Tibial nerve (tissue), 4 donors: Measurements from ENCODE around the gene ELMO1. TPM values are rescaled to one million over a fixed set of nuclear protein-coding genes. Genes with fewer than 3 reads are reported as not detected.

Experiments
- DNase-seq, 2 donors: peaks; one replicate each; pipeline ENCODE4 v3.0.0-alpha.2; 2019; ENCODE audit warnings: low spot score in 2 of 2
- H3K27ac ChIP-seq, 4 donors: fragments of 200-600 bp; sonication (generic) in 3 of 4; one replicate each; pipeline ENCODE4 v1.5.1; 2017 to 2019; ENCODE audit warnings: mild to moderate bottlenecking in 1 of 4
- H3K27me3 ChIP-seq, 2 donors: fragments of 200-600 bp; sonication (generic) in 1 of 2; one replicate each; pipeline versions ENCODE4 v1.5.1 to v1.6.0; 2017 to 2019
- H3K36me3 ChIP-seq, 3 donors: fragments of 200-600 bp; sonication (generic); one replicate each; pipeline ENCODE4 v1.5.1; 2018 to 2019
- H3K4me1 ChIP-seq, 4 donors: fragments of 200-600 bp; sonication (generic) in 3 of 4; one replicate each; pipeline ENCODE4 v1.5.1; 2017 to 2019
- H3K4me3 ChIP-seq, 4 donors: fragments of 200-600 bp; sonication (generic) in 3 of 4; one replicate each; pipeline ENCODE4 v1.5.1; 2017 to 2019; ENCODE audit warnings: mild to moderate bottlenecking in 1 of 4, moderate library complexity in 1 of 4
- H3K9me3 ChIP-seq, 4 donors: fragments of 200-600 bp; sonication (generic) in 3 of 4; one replicate each; pipeline ENCODE4 v1.5.1; 2017 to 2019
- EP300 ChIP-seq, 2 donors: sonication (generic); formaldehyde crosslinking; IDR thresholded peaks; one replicate each; pipeline ENCODE4 v1.6.1; 2017; ENCODE audit warnings: antibody characterized with exemption in 2 of 2, mild to moderate bottlenecking in 1 of 2
- POLR2A ChIP-seq, 2 donors: fragments of 450-650 bp; IDR thresholded peaks; one replicate each; pipeline ENCODE4 v1.6.1; 2017; ENCODE audit warnings: antibody characterized with exemption in 2 of 2, mild to moderate bottlenecking in 2 of 2, moderate library complexity in 2 of 2
- WGBS, 2 donors: methylation state at CpG; one replicate each; pipeline ENCODE4 v1.1.5; 2018; 5-methylcytosine and 5-hydroxymethylcytosine counted together
- total RNA-seq, 4 donors: library from RNA; depleted of rRNA; stranded (reverse); fragments of >200 nt; gene quantifications; one replicate each; pipeline ENCODE4 v1.1.0, GENCODE V29; 2016
- TF ChIP-seq, protein P1 (sequence below), 5 experiments: fragments of 200-600 bp in 3 of 5; fragments of 450-650 bp in 2 of 5; sonication (generic) in 3 of 5; IDR thresholded peaks; one replicate each; pipeline ENCODE4 v1.5.1; 2016 to 2019; ENCODE audit warnings: antibody characterized with exemption in 5 of 5, mild to moderate bottlenecking in 3 of 5, moderate library complexity in 2 of 5

ELMO1 gene
- total RNA-seq, 4 donors from 2014 or later, result 196 to 328 (median 268) TPM

DNA sequence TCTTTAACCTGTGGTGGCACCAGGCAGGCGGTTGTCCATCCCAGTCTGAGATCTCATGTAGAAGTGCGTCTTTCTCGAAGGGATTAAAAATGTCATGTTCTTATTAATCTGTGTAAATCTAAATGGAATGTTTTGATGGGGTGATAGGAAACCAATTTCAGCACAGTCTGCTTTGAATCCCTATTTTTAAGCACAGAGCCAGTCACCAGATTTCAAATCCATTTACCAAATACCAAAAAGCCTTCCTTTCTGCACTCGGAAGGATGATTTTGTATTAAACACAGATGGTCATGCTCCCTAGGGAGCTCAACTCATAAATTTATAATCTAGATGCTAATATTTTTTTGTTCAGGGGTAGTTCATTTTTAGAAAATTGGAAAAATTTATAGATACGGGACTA, 563.8 kb downstream of the ELMO1 start:
- Histone ChIP-seq H3K9me3 (no peaks in the 10 kb centered on the region), H3K27ac (no peak overlapping the region), H3K27me3 (no peaks in the 10 kb centered on the region), H3K4me1 (no peaks in the 10 kb centered on the region), H3K36me3 (peaks cover 0 to 49% (median 0%) of the 10 kb centered on the region in 3 donors), H3K4me3 (no peak overlapping the region)
- 69 to 80% methylated on average over 5 of the region's 5 CpGs for WGBS, 2 donors
- TF ChIP-seq, protein P1, sequence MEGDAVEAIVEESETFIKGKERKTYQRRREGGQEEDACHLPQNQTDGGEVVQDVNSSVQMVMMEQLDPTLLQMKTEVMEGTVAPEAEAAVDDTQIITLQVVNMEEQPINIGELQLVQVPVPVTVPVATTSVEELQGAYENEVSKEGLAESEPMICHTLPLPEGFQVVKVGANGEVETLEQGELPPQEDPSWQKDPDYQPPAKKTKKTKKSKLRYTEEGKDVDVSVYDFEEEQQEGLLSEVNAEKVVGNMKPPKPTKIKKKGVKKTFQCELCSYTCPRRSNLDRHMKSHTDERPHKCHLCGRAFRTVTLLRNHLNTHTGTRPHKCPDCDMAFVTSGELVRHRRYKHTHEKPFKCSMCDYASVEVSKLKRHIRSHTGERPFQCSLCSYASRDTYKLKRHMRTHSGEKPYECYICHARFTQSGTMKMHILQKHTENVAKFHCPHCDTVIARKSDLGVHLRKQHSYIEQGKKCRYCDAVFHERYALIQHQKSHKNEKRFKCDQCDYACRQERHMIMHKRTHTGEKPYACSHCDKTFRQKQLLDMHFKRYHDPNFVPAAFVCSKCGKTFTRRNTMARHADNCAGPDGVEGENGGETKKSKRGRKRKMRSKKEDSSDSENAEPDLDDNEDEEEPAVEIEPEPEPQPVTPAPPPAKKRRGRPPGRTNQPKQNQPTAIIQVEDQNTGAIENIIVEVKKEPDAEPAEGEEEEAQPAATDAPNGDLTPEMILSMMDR (IDR thresholded peaks at IDR 0.05), result no peak
- no peak for TF ChIP-seq POLR2A (IDR thresholded peaks at IDR 0.05)
- TF ChIP-seq EP300 (IDR thresholded peaks at IDR 0.05), result no peak
- DNase-seq, result no peak

DNA sequence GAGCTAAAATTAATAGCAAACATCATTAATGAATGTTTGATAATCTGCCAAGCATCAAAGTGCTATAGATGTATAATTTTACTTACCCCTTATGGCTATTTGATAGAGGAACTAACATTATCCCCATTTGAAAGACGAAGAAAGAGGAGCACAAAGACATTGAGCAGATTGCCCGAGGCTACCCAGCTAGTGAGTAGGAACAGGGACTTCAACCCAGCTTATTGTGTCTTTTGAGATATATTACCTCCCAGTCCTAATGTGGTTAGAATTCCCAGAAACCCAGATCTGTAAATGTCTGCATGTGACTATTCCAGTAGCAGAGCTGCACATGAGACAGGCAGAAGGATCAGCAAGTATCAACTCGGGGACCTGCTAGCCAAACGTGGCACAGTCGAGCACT, 564.3 kb downstream of the ELMO1 start:
- H3K9me3 ChIP-seq, result no peaks in the 10 kb centered on the region
- no peaks in the 10 kb centered on the region for H3K27me3 ChIP-seq
- peaks cover 0 to 53% (median 0%) of the 10 kb centered on the region in 3 donors for H3K36me3 ChIP-seq
- H3K27ac ChIP-seq, result no peak overlapping the region
- TF ChIP-seq POLR2A (IDR thresholded peaks at IDR 0.05), result no peak
- TF ChIP-seq, protein P1 (IDR thresholded peaks at IDR 0.05), result no peak
- TF ChIP-seq EP300 (IDR thresholded peaks at IDR 0.05), result no peak
- DNase-seq, result no peak
- 74 to 79% methylated on average over 5 of the region's 5 CpGs for WGBS, 2 donors
- H3K4me1 ChIP-seq, result no peaks in the 10 kb centered on the region
- H3K4me3 ChIP-seq, result no peak overlapping the region

DNA sequence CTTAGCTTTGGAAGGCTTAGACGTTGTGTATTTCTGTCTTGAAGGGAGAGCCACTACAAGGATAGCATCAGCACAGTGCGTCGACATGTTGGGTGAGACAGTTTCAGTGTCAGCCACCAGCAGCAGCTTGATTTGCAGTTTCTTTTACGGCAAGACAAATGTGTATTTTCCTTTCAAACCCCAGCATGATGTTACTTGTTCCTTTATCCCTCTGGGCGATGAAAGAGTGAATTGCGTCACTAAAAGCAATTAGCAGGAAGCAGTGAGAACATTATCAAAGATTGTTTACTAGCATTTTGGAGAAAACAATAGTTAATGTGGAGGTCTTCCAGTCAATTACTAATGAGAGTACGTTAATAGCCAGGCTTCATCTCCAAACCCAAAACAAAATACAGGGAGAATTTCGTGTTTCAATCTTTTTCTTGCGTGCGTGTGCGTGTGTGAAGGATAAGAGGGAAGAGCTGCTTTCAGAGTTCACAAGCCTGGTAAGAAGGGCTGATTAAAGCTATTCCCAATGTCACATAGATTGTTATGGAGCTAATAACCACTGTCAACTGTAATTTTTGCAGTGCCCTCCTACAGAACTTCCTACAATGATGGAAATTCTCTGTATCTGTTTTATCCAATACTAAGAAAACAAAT, 567.3 kb downstream of the ELMO1 start:
- H3K27ac ChIP-seq, result peak overlapping the region in 1 of 4 donors; percentile 2
- WGBS, 2 donors, result 65 to 67% methylated on average over 11 of the region's 11 CpGs
- H3K9me3 ChIP-seq, result no peaks in the 10 kb centered on the region
- TF ChIP-seq POLR2A (IDR thresholded peaks at IDR 0.05) (no peak), EP300 (IDR thresholded peaks at IDR 0.05) (no peak)
- TF ChIP-seq, protein P1 (IDR thresholded peaks at IDR 0.05), result no peak
- H3K4me3 ChIP-seq, result no peak overlapping the region
- H3K27me3 ChIP-seq, result no peaks in the 10 kb centered on the region
- DNase-seq, result no peak
- peaks cover 0 to 56% (median 0%) of the 10 kb centered on the region in 3 donors for H3K36me3 ChIP-seq
- no peaks in the 10 kb centered on the region for H3K4me1 ChIP-seq

DNA sequence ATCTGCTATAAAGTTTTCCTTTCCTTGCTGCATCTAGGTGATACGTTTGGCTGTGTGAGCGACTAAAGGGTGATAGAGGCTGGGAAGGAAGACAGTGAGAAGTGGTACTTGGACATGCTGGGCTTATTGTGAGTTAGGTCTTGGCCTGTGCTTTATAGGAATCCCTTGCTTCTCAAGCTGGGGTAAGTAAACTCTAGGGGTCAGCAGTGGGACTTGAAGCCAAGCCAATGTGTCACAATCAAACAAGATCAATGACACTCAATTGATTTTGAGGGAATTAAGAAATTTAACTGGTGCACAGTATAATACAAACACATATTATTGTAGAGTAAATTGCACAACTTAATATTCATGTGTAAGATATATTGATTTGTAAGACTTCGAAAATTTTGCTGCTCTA, 568.6 kb downstream of the ELMO1 start:
- H3K27ac ChIP-seq, result no peak overlapping the region
- no peak for TF ChIP-seq EP300 (IDR thresholded peaks at IDR 0.05)
- TF ChIP-seq POLR2A (IDR thresholded peaks at IDR 0.05), result no peak
- TF ChIP-seq, protein P1 (IDR thresholded peaks at IDR 0.05), result no peak
- no peaks in the 10 kb centered on the region for H3K4me1 ChIP-seq
- H3K4me3 ChIP-seq, result no peak overlapping the region
- H3K9me3 ChIP-seq, result no peaks in the 10 kb centered on the region
- whole genome bisulfite sequencing, 2 donors, result 82 to 96% methylated on average over 3 of the region's 3 CpGs
- H3K27me3 ChIP-seq, result no peaks in the 10 kb centered on the region
- peaks cover 0 to 57% (median 0%) of the 10 kb centered on the region in 3 donors for H3K36me3 ChIP-seq
- no peak for DNase-seq

DNA sequence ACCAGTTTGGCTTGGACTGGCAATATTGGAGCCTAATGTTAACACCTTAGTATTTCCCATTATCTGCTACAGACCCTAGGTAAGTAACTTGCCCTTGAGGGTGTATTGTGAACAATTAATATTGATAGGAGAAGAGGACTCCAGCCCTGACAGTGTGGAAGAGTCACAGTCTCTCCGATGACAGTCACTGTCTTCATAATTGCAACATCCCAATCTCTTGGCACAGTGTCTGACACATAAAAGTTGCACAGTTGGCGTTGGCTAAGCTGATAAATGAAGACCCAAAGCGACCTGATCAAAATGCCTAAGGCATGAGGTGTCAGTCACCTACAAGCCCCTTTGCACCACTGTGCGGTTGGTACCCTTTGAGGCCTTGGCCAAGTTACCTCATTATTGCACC, 569.6 kb downstream of the ELMO1 start:
- Histone ChIP-seq H3K9me3 (no peaks in the 10 kb centered on the region), H3K4me1 (no peaks in the 10 kb centered on the region), H3K27me3 (no peaks in the 10 kb centered on the region), H3K4me3 (no peak overlapping the region), H3K27ac (no peak overlapping the region), H3K36me3 (peaks cover 0 to 65% (median 0%) of the 10 kb centered on the region in 3 donors)
- WGBS, 2 donors, result 67% methylated on average over 4 of the region's 4 CpGs
- TF ChIP-seq, protein P1 (IDR thresholded peaks at IDR 0.05), result no peak
- TF ChIP-seq EP300 (IDR thresholded peaks at IDR 0.05) (no peak), POLR2A (IDR thresholded peaks at IDR 0.05) (no peak)
- no peak for DNase-seq
